Right lobe of liver (tissue), 4 donors: ENCODE results near the gene CCDC127.

ENCODE experiments used
- CTCF ChIP-seq, 4 donors: fragments of 200-600 bp in 3 of 4; fragments of 450-650 bp in 1 of 4; IDR thresholded peaks; one replicate each; pipeline versions ENCODE4 v1.5.1 to v1.8.0; 2016 to 2022; ENCODE audit warnings: antibody characterized with exemption in 4 of 4, mild to moderate bottlenecking in 2 of 4
- POLR2A ChIP-seq: fragments of 450-650 bp; IDR thresholded peaks from one replicate; pipeline ENCODE4 v1.6.1; 2017; ENCODE audit warnings: antibody characterized with exemption, mild to moderate bottlenecking
- donor health status: DM: no; HTN: no; CAD: no.
- donor health status: DM: no; HTN: no; CAD: no.
- donor health status: DM: no; HTN: yes; CAD: no.

GRCh38 chr5:219460-219863, 1.5 kb upstream of the CCDC127 start:
- TF ChIP-seq CTCF (IDR thresholded peaks at IDR 0.05) (no peak), POLR2A (no peak)
